Spleen (tissue), 7 donors: ENCODE data around the gene PLXND1.
"Not testable (repeated sequence)": the region's sequence is repeated elsewhere in the genome, so short reads cannot be mapped to it uniquely, and the experiment has no call there.

Experiments
- CTCF ChIP-seq, 11 experiments: fragments of 200-600 bp in 7 of 11; fragments of 450-650 bp in 4 of 11; sonication (generic) in 4 of 11; IDR thresholded peaks in 8 of 11; conservative IDR thresholded peaks in 3 of 11; 1 replicate in 7 of 11; 2 replicates in 4 of 11; pipeline versions ENCODE4 v1.4.0 to v1.8.0; 2016 to 2021; ENCODE audit warnings: antibody characterized with exemption in 11 of 11, inconsistent platforms in 4 of 11, mild to moderate bottlenecking in 1 of 11
- POLR2A ChIP-seq, 3 donors: fragments of 450-650 bp; IDR thresholded peaks; one replicate each; pipeline ENCODE4 v1.5.1; 2017; ENCODE audit warnings: antibody characterized with exemption in 3 of 3, mild to moderate bottlenecking in 1 of 3
- POLR2AphosphoS5 ChIP-seq, 3 donors: sonication (generic); formaldehyde crosslinking; IDR thresholded peaks; one replicate each; pipeline ENCODE4 v1.5.1; 2017; ENCODE audit warnings: antibody characterized with exemption in 3 of 3
- donor health status: DM: no; HTN: no; CAD: no; lungs with moderate emphysema.
- donor health status: DM: no; HTN: no; CAD: no.
- donor health status: DM: no; HTN: no; CAD: no.

DNA sequence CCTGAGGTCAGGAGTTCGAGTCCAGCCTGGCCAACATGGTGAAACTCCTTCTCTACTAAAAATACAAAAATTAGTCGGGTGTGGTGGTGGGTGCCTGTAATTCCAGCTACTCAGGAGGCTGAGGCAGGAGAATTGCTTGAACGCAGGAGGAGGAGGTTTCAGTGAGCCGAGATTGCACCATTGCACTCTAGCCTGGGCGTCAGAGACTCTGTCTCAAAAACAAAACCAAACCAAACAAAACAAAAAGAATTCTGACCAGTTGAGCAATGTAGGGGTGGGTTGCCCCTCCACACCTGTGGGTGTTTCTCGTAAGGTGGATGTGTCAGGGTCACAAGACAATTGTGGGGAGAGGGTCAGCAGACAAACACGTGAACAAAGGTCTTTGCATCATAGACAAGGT is 34.5 kb upstream of the PLXND1 start:
- not testable (repeated sequence) for TF ChIP-seq POLR2AphosphoS5 (IDR thresholded peaks at IDR 0.05); CTCF (IDR thresholded peaks at IDR 0.05 in 8 of 11, conservative IDR thresholded peaks at IDR 0.05 in 3 of 11); POLR2A (IDR thresholded peaks at IDR 0.05)
